GM18870 (cell line): ENCODE data around the gene CDK4.
"Not testable (repeated sequence)": the region's sequence is repeated elsewhere in the genome, so short reads cannot be mapped to it uniquely, and the experiment has no call there.

Source experiments
- ATAC-seq: cut with Tn5 transposase; IDR thresholded peaks from one replicate; pipeline ENCODE4 v1.9.1; 2021; ENCODE audit warnings: moderate library complexity; ENCODE audit not compliant: unreplicated experiment

Gene CDK4

DNA sequence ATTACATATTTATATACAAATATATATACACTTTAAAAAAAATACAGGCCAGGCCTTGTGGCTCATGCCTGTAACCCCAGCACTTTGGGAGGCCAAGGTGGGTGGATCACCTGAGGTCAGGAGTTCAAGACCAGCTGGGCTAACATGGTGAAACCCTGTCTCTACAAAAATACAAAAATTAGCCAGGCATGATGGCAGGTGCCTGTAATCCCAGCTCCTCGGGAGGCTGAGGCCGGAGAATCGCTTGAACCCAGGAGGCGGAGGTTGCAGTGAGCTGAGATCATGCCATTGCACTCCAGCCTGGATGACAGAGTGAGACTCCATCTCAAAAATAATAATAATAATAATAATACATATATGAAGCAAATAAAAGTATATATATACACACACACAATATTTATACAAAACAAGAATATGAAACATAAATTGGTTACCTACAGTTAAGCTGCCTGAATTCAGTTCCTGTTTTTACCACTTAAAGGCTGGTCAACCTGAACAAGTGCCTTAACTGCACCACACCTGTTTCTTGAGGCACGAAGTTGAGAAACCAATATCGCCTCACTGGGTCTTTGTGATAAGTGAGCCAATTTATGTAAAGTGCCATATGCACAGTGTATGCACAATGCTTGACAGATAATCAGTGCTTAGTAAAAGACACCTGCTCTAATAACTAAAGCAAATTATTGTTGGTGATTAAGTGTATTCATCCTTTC lies 36.9 kb downstream of the CDK4 start:
- ATAC-seq: not testable (repeated sequence)

DNA sequence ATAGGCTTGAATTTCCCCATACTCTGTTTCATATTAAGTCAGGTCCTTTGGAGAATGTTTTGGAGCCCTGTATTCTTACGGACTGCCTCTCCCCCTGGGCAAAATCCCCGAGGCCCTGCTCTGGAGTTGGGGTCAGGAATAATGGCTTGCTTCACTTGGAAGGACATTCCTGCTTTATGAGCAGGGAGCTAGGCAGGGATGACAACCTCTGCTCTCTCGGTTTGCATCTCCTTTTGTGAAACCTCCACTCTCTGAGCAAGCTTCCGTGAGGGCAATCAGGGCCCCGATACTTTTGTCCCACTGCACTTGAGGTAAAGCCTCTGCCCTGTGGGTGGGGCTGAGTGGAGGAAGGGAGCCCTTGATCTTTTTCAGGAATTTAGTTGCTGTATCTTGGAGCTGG lies 38.9 kb downstream of the CDK4 start:
- ATAC-seq: no peak

DNA sequence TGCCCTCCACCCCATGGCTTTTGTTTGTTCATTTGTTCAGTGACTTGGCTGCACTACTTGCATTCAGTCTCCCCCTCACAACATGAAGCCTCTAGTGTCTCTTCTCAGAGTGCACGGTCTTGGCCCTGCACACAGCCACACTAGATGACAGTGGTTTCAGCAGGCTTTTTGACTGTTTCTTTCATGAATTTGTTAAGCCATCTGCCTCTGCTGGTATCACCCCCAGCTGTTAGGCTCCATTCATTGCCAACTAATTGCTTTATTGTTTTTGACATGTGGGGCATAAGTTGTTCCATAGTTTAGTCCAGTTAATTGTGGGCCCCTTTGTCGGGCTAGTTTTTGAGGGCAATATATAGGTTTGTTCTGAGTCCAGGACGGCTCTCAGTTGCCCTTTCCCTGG lies 39.4 kb downstream of the CDK4 start:
- ATAC-seq: no peak

GRCh38 chr12:57708296-57708695 lies 43.8 kb downstream of the CDK4 start:
- no peak for ATAC-seq

- ATAC-seq: no peak
These were observed 44.9 kb downstream of the CDK4 start for GRCh38 chr12:57707250-57707649.

- ATAC-seq: no peak
These were observed 51.8 kb downstream of the CDK4 start for GRCh38 chr12:57700317-57700716.

- ATAC-seq: no peak
These were observed 53.7 kb downstream of the CDK4 start for GRCh38 chr12:57698414-57698813.
